ENCODE results near the gene SYTL1.

The SYTL1 gene

GRCh38 chr1:27363766-27364695 is 22.2 kb downstream of the SYTL1 start:
- no peak for DNase-seq

GRCh38 chr1:27364696-27365371 is 23.0 kb downstream of the SYTL1 start:
- DNase-seq, result no peak

GRCh38 chr1:27365372-27366112 is 23.7 kb downstream of the SYTL1 start:
- DNase-seq, result peak; percentile 17 to 86 (median 66)

- peak in 33 of 51 donors; percentile 16 to 79 (median 50) for DNase-seq
Observed at GRCh38 chr1:27366113-27366410, 24.2 kb downstream of the SYTL1 start.

GRCh38 chr1:27366411-27367159 is 24.8 kb downstream of the SYTL1 start, which contains the start of gene MAP3K6:
Gene MAP3K6 (minus strand): TSS chr1:27366961. CDS start chr1:27366597, 364 bp downstream.
- peak in 39 of 51 donors; percentile 11 to 75 (median 45) for DNase-seq

GRCh38 chr1:27367160-27367650 is 25.4 kb downstream of the SYTL1 start:
- DNase-seq, result no peak

GRCh38 chr1:27368869-27369582 is 27.2 kb downstream of the SYTL1 start:
- DNase-seq, result no peak

- DNase-seq, result no peak
Observed at GRCh38 chr1:27372022-27372807, 30.4 kb downstream of the SYTL1 start.

GRCh38 chr1:27372808-27373690 is 31.2 kb downstream of the SYTL1 start:
- DNase-seq, result no peak

- no peak for DNase-seq
Observed at GRCh38 chr1:27374362-27375086, 32.7 kb downstream of the SYTL1 start, which contains the start of gene FCN3. Gene FCN3 (minus strand): TSS chr1:27374824. CDS start chr1:27374818, 6 bp downstream.

- no peak for DNase-seq
Observed at GRCh38 chr1:27377760-27378495, 36.1 kb downstream of the SYTL1 start.

GRCh38 chr1:27379564-27380122 is 37.8 kb downstream of the SYTL1 start:
- no peak for DNase-seq

- no peak for DNase-seq
Observed at GRCh38 chr1:27380224-27380623, 38.4 kb downstream of the SYTL1 start.

GRCh38 chr1:27380766-27381733 is 39.2 kb downstream of the SYTL1 start:
- no peak for DNase-seq
